UCSD-AML1 (cell line): ENCODE results near the gene NFKBIB.

Experiments used
- DNase-seq: peaks from one replicate; lab custom pipeline; 2025; ENCODE audit not compliant: unreplicated experiment; lab: John Stamatoyannopoulos, UW

Gene NFKBIB

GRCh38 chr19:38904581-38905539 lies 5.1 kb downstream of the NFKBIB start:
- DNase-seq: no peak

GRCh38 chr19:38905620-38906019 lies 5.9 kb downstream of the NFKBIB start:
- no peak for DNase-seq

GRCh38 chr19:38907227-38907626 lies 7.5 kb downstream of the NFKBIB start:
- no peak for DNase-seq

- DNase-seq: no peak
Observed at GRCh38 chr19:38907670-38908069, 7.9 kb downstream of the NFKBIB start.

- DNase-seq: no peak
Observed at GRCh38 chr19:38908911-38909310, 9.1 kb downstream of the NFKBIB start.

- no peak for DNase-seq
Observed at GRCh38 chr19:38910488-38910887, 10.7 kb downstream of the NFKBIB start.

GRCh38 chr19:38911388-38912001 lies 11.7 kb downstream of the NFKBIB start:
- DNase-seq: no peak

GRCh38 chr19:38912600-38913514 lies 13.1 kb downstream of the NFKBIB start:
- DNase-seq: no peak

GRCh38 chr19:38913958-38914357 lies 14.2 kb downstream of the NFKBIB start:
- DNase-seq: no peak

GRCh38 chr19:38915329-38916321 lies 15.9 kb downstream of the NFKBIB start:
- DNase-seq: no peak

GRCh38 chr19:38917516-38917915 lies 17.7 kb downstream of the NFKBIB start:
- DNase-seq: no peak

GRCh38 chr19:38917921-38918491 lies 18.2 kb downstream of the NFKBIB start:
- DNase-seq: peak; percentile 21

GRCh38 chr19:38918526-38918925 lies 18.8 kb downstream of the NFKBIB start:
- no peak for DNase-seq

GRCh38 chr19:38919837-38920601 lies 20.2 kb downstream of the NFKBIB start:
- DNase-seq: no peak

- DNase-seq: no peak
Observed at GRCh38 chr19:38920602-38921419, 21.0 kb downstream of the NFKBIB start.

GRCh38 chr19:38921420-38922274 lies 21.9 kb downstream of the NFKBIB start:
- no peak for DNase-seq

- no peak for DNase-seq
Observed at GRCh38 chr19:38922482-38922881, 22.7 kb downstream of the NFKBIB start.
